ENCODE data around the gene ARL13A.
"Not testable (repeated sequence)": the region's sequence is repeated elsewhere in the genome, so short reads cannot be mapped to it uniquely, and the experiment has no call there.

The ARL13A gene

GRCh38 chrX:100990139-100990538 lies 20.6 kb downstream of the ARL13A start:
- no peak for DNase-seq (ENCODE audit: low read depth)

- no peak for DNase-seq (ENCODE audit: low read depth)
These were observed 25.1 kb downstream of the ARL13A start for GRCh38 chrX:100994352-100995281.

- DNase-seq (ENCODE audit: low read depth): peak; percentile 57
These were observed 26.0 kb downstream of the ARL13A start for GRCh38 chrX:100995469-100995868.

- no peak for DNase-seq (ENCODE audit: low read depth)
These were observed 29.9 kb downstream of the ARL13A start for GRCh38 chrX:100999451-100999850.

- no peak for DNase-seq (ENCODE audit: low read depth)
These were observed 39.6 kb downstream of the ARL13A start for GRCh38 chrX:101009090-101009489.

- DNase-seq (ENCODE audit: low read depth): not testable (repeated sequence)
These were observed 42.5 kb downstream of the ARL13A start for GRCh38 chrX:101012031-101012430.

- DNase-seq (ENCODE audit: low read depth): no peak
These were observed 52.5 kb downstream of the ARL13A start for GRCh38 chrX:101022020-101022419.

GRCh38 chrX:101025126-101025525 lies 55.6 kb downstream of the ARL13A start:
- no peak for DNase-seq (ENCODE audit: low read depth)

- no peak for DNase-seq (ENCODE audit: low read depth)
These were observed 59.1 kb downstream of the ARL13A start for GRCh38 chrX:101028562-101028961.

GRCh38 chrX:101029665-101030064 lies 60.2 kb downstream of the ARL13A start:
- no peak for DNase-seq (ENCODE audit: low read depth)

- DNase-seq (ENCODE audit: low read depth): no peak
These were observed 67.7 kb downstream of the ARL13A start for GRCh38 chrX:101037231-101037630.

GRCh38 chrX:101040197-101040596 lies 70.7 kb downstream of the ARL13A start:
- DNase-seq (ENCODE audit: low read depth): no peak
